ENCODE measurements around the gene ENAH.

DNA sequence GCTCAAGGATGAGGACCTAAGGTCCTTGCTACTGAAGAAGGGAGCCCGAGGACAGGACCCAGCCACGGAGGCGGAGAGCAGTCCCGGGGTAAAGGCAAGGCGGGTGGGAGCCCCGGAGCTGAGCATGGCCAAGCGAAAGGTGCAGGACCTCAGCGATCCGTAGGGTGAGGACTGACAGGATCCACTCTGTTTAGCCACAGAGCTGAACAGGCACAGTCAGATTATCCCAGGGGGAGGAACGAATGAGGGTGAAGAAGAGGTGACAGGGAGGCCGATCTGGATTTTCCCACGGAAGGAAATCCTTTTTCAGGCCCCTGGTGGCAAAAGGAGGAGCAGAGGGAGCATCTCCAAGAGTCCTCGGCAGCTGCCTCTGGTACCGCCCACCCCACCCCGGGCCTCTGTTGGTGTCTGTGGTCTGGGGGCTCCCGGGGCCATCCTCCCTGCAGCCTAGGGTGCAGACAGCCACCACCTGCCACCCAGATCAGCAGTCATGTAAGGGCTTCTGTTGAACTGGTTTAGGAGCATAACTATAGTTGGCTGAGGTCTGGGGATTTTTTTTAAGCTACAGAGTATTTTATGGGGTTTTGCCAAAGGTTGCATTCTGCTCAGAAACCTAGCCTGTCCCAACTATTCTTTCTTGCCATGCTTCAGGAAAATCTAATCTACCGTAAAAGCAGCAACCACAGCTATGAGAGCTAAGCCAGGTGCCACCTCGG, 192.7 kb downstream of the ENAH start:
- TF ChIP-seq POLR2A (IDR thresholded peaks at IDR 0.05) (no peak), EP300 (IDR thresholded peaks at IDR 0.05) (no peak)
- TF ChIP-seq, protein P1, sequence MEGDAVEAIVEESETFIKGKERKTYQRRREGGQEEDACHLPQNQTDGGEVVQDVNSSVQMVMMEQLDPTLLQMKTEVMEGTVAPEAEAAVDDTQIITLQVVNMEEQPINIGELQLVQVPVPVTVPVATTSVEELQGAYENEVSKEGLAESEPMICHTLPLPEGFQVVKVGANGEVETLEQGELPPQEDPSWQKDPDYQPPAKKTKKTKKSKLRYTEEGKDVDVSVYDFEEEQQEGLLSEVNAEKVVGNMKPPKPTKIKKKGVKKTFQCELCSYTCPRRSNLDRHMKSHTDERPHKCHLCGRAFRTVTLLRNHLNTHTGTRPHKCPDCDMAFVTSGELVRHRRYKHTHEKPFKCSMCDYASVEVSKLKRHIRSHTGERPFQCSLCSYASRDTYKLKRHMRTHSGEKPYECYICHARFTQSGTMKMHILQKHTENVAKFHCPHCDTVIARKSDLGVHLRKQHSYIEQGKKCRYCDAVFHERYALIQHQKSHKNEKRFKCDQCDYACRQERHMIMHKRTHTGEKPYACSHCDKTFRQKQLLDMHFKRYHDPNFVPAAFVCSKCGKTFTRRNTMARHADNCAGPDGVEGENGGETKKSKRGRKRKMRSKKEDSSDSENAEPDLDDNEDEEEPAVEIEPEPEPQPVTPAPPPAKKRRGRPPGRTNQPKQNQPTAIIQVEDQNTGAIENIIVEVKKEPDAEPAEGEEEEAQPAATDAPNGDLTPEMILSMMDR (IDR thresholded peaks at IDR 0.05) = peak in 1 of 4 experiments; percentile 25

Measured in gastroesophageal sphincter (tissue), 3 donors.